ENCODE measurements around the gene CLK3. TPM values are rescaled to one million over a fixed set of nuclear protein-coding genes. Genes with fewer than 3 reads are reported as not detected.

The CLK3 gene
- total and polyA plus RNA-seq, 10 of the 15 experiments (the other 5 are each of a cell fraction or from before 2014, with no cell fraction given): 3.3 to 169 (median 66.2) TPM

DNA sequence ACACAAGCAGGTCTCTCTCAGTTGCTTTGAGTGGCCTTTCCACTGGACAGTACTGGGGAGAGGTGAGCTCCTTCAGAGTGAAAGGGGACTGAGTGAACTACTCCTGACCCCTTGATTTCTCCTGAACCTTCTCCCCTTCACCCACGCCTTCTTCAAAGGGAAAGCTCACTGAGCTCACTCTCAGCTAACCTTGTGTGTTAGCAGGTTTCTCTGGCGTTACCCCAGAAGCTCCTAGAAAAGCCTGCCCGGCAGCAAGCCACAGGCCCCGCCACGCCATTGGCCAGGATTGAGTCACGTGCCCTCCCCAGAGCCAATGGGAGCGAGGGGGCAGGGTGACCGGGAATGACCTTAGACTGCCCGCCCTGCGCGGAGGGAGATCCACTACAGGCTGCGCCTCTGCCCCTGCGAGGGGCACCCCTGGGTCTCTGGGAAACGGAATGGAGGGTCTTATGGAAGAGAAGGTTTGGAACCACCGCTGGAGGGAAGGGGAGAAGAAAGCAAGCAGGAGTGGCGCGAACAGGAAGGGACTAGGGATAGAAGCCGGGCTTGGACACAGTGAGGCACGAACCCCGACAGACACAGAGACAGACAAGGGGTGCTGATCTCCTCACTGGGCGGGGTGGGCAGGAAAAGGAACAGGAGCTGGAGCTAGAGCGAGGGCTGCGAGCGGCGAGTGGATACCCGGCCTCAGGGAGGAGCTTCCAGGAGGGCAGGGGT lies 17.4 kb upstream of the CLK3 start (continued):
- TF ChIP-seq USF2 (IDR thresholded peaks at IDR 0.05; ENCODE audit: borderline replicate concordance, low read depth, low read length) (peak; percentile 95), NFYA (IDR thresholded peaks at IDR 0.05; ENCODE audit: borderline replicate concordance, low read depth, low read length) (peak; percentile 69), NR2F1 (conservative IDR thresholded peaks at IDR 0.05) (peak; percentile 90), MYC (IDR thresholded peaks at IDR 0.05; ENCODE audit: insufficient read depth, insufficient read length, insufficient replicate concordance, low read length, severe bottlenecking) (no peak), BCL3 (IDR thresholded peaks at IDR 0.05; ENCODE audit: borderline replicate concordance, insufficient read depth, low read depth, low read length, poor library complexity, severe bottlenecking) (peak; percentile 38), HDGF (IDR thresholded peaks at IDR 0.05) (peak; percentile 93), IRF5 (IDR thresholded peaks at IDR 0.05; ENCODE audit: borderline replicate concordance) (no peak), CTCF (IDR thresholded peaks at IDR 0.05 in 2 of 3, conservative IDR thresholded peaks at IDR 0.05 in 1 of 3; ENCODE audit: control insufficient read depth in 2 of 3, extremely low read depth in 1 of 3, insufficient read depth in 1 of 3, low read depth in 3 of 3, low read length in 3 of 3) (no peak), ZBED1 (IDR thresholded peaks at IDR 0.05; ENCODE audit: borderline replicate concordance) (no peak), PML (IDR thresholded peaks at IDR 0.05; ENCODE audit: low read length) (peak; percentile 94), FOXK2 (IDR thresholded peaks at IDR 0.05) (no peak), ATF2 (IDR thresholded peaks at IDR 0.05; ENCODE audit: low read length) (no peak; the same call in 1 of the 2 replicates)
- TF ChIP-seq, protein P1, sequence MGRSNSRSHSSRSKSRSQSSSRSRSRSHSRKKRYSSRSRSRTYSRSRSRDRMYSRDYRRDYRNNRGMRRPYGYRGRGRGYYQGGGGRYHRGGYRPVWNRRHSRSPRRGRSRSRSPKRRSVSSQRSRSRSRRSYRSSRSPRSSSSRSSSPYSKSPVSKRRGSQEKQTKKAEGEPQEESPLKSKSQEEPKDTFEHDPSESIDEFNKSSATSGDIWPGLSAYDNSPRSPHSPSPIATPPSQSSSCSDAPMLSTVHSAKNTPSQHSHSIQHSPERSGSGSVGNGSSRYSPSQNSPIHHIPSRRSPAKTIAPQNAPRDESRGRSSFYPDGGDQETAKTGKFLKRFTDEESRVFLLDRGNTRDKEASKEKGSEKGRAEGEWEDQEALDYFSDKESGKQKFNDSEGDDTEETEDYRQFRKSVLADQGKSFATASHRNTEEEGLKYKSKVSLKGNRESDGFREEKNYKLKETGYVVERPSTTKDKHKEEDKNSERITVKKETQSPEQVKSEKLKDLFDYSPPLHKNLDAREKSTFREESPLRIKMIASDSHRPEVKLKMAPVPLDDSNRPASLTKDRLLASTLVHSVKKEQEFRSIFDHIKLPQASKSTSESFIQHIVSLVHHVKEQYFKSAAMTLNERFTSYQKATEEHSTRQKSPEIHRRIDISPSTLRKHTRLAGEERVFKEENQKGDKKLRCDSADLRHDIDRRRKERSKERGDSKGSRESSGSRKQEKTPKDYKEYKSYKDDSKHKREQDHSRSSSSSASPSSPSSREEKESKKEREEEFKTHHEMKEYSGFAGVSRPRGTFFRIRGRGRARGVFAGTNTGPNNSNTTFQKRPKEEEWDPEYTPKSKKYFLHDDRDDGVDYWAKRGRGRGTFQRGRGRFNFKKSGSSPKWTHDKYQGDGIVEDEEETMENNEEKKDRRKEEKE (IDR thresholded peaks at IDR 0.05): no peak
- TF ChIP-seq, protein P2, sequence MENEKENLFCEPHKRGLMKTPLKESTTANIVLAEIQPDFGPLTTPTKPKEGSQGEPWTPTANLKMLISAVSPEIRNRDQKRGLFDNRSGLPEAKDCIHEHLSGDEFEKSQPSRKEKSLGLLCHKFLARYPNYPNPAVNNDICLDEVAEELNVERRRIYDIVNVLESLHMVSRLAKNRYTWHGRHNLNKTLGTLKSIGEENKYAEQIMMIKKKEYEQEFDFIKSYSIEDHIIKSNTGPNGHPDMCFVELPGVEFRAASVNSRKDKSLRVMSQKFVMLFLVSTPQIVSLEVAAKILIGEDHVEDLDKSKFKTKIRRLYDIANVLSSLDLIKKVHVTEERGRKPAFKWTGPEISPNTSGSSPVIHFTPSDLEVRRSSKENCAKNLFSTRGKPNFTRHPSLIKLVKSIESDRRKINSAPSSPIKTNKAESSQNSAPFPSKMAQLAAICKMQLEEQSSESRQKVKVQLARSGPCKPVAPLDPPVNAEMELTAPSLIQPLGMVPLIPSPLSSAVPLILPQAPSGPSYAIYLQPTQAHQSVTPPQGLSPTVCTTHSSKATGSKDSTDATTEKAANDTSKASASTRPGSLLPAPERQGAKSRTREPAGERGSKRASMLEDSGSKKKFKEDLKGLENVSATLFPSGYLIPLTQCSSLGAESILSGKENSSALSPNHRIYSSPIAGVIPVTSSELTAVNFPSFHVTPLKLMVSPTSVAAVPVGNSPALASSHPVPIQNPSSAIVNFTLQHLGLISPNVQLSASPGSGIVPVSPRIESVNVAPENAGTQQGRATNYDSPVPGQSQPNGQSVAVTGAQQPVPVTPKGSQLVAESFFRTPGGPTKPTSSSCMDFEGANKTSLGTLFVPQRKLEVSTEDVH (IDR thresholded peaks at IDR 0.05; ENCODE audit: low read depth, partially characterized antibody): no peak
